ENCODE data around the gene PROCA1. TPM values are rescaled to one million over a fixed set of nuclear protein-coding genes. Genes with fewer than 3 reads are reported as not detected.

Gene PROCA1
- total RNA-seq, 2 donors from 2014 or later, result 1.9 to 9.4 TPM

DNA sequence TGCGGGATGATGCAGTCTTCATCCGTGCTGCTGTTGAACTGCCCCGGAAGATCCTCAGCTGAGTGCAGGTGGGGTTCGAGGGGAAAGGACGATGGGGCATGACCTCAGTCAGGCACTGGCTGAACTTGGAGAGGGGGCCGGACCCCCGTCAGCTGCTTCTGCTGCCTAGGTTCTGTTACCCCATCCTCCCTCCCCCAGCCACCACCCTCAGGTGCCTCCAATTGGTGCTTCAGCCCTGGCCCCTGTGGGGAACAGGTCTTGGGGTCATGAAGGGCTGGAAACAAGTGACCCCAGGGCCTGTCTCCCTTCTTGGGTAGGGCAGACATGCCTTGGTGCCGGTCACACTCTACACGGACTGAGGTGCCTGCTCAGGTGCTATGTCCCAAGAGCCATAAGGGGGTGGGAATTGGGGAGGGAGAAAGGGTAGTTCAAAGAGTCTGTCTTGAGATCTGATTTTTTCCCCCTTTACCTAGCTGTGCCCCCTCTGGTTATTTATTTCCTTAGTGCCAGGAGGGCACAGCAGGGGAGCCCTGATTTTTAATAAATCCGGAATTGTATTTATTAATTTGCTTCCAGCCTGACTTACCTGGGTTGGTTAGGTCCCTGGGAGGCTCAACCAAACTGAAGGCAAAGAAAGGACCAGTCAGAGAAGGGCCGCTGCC is 38.0 kb upstream of the PROCA1 start:
- no peak for TF ChIP-seq POLR2A (IDR thresholded peaks at IDR 0.05)
- no peak for TF ChIP-seq CTCF (IDR thresholded peaks at IDR 0.05)
- no peak for TF ChIP-seq POLR2AphosphoS5 (IDR thresholded peaks at IDR 0.05)
- Histone ChIP-seq H3K9me3 (no peaks in the 10 kb centered on the region), H3K36me3 (peaks cover 5% of the 10 kb centered on the region in 2 donors), H3K4me3 (no peak overlapping the region), H3K27me3 (replicated peaks; ENCODE audit: insufficient read depth) (no peaks in the 10 kb centered on the region), H3K27ac (peak overlapping the region; percentile 68 to 99), H3K4me1 (replicated peaks) (peaks cover 26% of the 10 kb centered on the region)
- 52% methylated on average over 11 of the region's 11 CpGs for WGBS
- DNase-seq (ENCODE audit: low spot score), result no peak
- intact Hi-C loops (cut with DNase I), result loop anchor here (2.0 to 10.0 kb wide), 2 partner anchors 23 to 65 kb away; partner anchors contain the start of gene TLCD1

GRCh38 chr17:28748852-28749515 is 37.3 kb upstream of the PROCA1 start:
- WGBS, result 48% methylated on average over 18 of the region's 18 CpGs
- peaks cover 26% of the 10 kb centered on the region for H3K4me1 ChIP-seq (replicated peaks)
- TF ChIP-seq POLR2A (IDR thresholded peaks at IDR 0.05) (no peak), POLR2AphosphoS5 (IDR thresholded peaks at IDR 0.05) (no peak), CTCF (IDR thresholded peaks at IDR 0.05) (no peak)
- DNase-seq (ENCODE audit: low spot score), result no peak
- H3K9me3 ChIP-seq, result no peaks in the 10 kb centered on the region
- peak overlapping the region; percentile 68 to 99 for H3K27ac ChIP-seq
- no peak overlapping the region for H3K4me3 ChIP-seq
- H3K27me3 ChIP-seq (replicated peaks; ENCODE audit: insufficient read depth), result no peaks in the 10 kb centered on the region
- intact Hi-C loops (cut with DNase I), result loop anchor here (10.0 kb wide), 1 partner anchor 64 kb away; no protein-coding TSS in a partner anchor
- peaks cover 5% of the 10 kb centered on the region in 2 donors for H3K36me3 ChIP-seq

DNA sequence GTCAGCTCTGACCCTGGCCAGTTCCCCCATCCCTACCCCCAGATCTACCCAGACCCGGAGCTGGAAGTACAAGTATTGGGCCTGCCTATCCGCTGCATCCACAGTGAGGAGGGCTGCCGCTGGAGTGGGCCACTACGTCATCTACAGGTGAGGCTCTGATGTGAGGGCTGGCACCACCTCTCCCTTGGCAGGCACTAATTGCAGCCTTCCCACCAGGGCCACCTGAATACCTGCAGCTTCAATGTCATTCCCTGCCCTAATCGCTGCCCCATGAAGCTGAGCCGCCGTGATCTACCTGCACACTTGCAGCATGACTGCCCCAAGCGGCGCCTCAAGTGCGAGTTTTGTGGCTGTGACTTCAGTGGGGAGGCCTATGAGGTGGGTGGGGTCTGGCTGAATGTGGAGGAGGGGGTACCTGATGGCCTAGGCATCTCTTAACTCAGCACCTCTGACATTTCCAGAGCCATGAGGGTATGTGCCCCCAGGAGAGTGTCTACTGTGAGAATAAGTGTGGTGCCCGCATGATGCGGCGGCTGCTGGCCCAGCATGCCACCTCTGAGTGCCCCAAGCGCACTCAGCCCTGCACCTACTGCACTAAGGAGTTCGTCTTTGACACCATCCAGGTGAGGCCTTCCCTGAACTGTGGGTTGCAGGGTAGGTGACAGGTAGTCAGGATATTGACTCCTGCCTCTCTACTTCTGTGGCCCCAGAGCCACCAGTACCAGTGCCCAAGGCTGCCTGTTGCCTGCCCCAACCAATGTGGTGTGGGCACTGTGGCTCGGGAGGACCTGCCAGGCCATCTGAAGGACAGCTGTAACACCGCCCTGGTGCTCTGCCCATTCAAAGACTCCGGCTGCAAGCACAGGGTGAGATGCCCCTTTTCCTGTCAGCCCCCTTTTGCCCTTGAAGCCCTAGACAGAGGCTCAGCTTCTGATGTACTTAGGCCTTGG is 36.4 kb upstream of the PROCA1 start:
- intact Hi-C loops (cut with DNase I), result loop anchor here (10.0 kb wide), 1 partner anchor 63 kb away; no protein-coding TSS in a partner anchor
- no peak for DNase-seq (ENCODE audit: low spot score)

More for the DNA sequence above, 36.4 kb upstream of the PROCA1 start:
- H3K36me3 ChIP-seq, result peaks cover 5% of the 10 kb centered on the region in 2 donors
- WGBS, result 63% methylated on average over 15 of the region's 18 CpGs
- H3K4me1 ChIP-seq (replicated peaks), result peaks cover 30% of the 10 kb centered on the region
- no peak overlapping the region for H3K4me3 ChIP-seq
- no peaks in the 10 kb centered on the region for H3K27me3 ChIP-seq (replicated peaks; ENCODE audit: insufficient read depth)
- H3K27ac ChIP-seq, result peak overlapping the region; percentile 99
- H3K9me3 ChIP-seq, result no peaks in the 10 kb centered on the region
- no peak for TF ChIP-seq CTCF (IDR thresholded peaks at IDR 0.05)
- TF ChIP-seq POLR2A (IDR thresholded peaks at IDR 0.05), result no peak
- no peak for TF ChIP-seq POLR2AphosphoS5 (IDR thresholded peaks at IDR 0.05)

Data from prostate gland (tissue), 2 donors.